GM18868 (cell line): ENCODE results near the gene ARHGAP22.
"Not testable (repeated sequence)": the region's sequence is repeated elsewhere in the genome, so short reads cannot be mapped to it uniquely, and the experiment has no call there.

Experiments used
- ATAC-seq: cut with Tn5 transposase; IDR thresholded peaks from one replicate; pipeline ENCODE4 v1.9.1; 2021; ENCODE audit warnings: mild to moderate bottlenecking, moderate library complexity; ENCODE audit not compliant: unreplicated experiment

Gene ARHGAP22, protein sequence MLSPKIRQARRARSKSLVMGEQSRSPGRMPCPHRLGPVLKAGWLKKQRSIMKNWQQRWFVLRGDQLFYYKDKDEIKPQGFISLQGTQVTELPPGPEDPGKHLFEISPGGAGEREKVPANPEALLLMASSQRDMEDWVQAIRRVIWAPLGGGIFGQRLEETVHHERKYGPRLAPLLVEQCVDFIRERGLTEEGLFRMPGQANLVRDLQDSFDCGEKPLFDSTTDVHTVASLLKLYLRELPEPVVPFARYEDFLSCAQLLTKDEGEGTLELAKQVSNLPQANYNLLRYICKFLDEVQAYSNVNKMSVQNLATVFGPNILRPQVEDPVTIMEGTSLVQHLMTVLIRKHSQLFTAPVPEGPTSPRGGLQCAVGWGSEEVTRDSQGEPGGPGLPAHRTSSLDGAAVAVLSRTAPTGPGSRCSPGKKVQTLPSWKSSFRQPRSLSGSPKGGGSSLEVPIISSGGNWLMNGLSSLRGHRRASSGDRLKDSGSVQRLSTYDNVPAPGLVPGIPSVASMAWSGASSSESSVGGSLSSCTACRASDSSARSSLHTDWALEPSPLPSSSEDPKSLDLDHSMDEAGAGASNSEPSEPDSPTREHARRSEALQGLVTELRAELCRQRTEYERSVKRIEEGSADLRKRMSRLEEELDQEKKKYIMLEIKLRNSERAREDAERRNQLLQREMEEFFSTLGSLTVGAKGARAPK

DNA sequence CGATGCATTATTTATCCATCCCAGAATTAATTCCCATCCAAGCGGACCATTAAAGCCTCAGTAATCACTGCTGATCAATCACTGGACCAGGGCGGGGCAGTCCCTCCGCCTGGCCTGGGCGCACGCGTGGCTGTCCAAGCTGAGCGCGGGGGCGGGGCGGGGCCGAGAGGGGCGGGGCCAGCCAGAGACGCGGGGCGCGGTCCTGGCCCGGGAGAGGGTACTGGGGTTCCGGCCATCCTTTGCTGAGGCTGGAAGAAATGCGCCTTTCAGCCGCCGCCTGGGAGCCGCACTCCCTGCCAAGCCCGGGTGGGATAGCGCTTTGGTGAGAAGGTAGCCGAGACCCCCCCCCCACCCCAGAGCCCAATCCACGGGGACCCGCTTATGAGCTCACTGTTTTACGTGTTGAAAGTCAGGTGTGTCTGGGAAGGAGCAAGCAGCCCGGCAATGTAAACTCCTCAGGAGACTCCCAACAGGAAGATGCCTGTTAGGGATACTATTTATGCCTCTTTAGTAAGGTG, at the start of gene ARHGAP22:
Gene ARHGAP22, minus strand, starts transcription at position 83 of the 518 bp plus-strand sequence. CDS start 277 bp downstream, outside the sequence.
- ATAC-seq, result peak; percentile 59

GRCh38 chr10:48653944-48654698, 49.2 kb upstream of the ARHGAP22 start:
- ATAC-seq, result no peak

GRCh38 chr10:48653347-48653746, 48.5 kb upstream of the ARHGAP22 start:
- ATAC-seq, result no peak

DNA sequence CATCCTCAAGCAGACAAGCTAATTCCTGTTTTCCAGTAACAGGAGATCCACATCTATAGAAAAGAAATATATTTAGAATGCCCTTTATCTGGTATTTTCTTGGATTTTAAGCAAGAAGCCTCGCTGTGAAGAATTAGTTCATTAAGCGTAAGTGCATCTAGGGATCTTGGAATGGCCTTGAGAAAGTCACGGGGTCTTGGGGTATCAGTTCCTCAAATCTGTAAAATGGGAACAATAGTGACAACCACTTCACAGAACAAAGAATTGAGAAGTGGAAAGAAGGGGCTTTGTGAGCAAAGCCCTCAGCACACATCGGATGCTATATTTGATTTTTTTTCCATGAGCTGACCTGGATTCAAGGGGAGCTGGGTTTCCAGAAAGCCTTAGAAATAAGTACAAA, 47.5 kb upstream of the ARHGAP22 start:
- no peak for ATAC-seq

DNA sequence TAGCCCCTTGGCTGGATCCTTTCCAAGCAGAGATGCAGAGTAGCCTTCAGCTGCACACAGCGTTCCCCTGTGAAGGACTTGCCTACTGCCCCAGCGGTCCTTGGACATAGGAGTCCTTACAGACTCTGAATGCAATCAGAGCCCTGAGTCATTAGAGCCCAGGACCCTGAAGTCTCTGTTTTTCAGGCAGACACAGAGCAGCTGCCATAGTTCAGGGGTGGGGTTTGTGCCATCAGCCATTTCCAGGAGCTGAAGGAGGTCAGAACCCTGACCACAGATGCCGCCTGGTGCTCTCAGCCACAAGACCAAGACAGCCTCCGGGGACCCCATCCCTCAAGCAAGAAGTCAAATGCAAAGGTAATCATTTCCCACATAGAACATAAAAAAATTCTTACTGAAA, 47.0 kb upstream of the ARHGAP22 start:
- ATAC-seq, result no peak

GRCh38 chr10:48651293-48651692, 46.4 kb upstream of the ARHGAP22 start:
- no peak for ATAC-seq

GRCh38 chr10:48649349-48649944, 44.6 kb upstream of the ARHGAP22 start:
- ATAC-seq, result no peak

DNA sequence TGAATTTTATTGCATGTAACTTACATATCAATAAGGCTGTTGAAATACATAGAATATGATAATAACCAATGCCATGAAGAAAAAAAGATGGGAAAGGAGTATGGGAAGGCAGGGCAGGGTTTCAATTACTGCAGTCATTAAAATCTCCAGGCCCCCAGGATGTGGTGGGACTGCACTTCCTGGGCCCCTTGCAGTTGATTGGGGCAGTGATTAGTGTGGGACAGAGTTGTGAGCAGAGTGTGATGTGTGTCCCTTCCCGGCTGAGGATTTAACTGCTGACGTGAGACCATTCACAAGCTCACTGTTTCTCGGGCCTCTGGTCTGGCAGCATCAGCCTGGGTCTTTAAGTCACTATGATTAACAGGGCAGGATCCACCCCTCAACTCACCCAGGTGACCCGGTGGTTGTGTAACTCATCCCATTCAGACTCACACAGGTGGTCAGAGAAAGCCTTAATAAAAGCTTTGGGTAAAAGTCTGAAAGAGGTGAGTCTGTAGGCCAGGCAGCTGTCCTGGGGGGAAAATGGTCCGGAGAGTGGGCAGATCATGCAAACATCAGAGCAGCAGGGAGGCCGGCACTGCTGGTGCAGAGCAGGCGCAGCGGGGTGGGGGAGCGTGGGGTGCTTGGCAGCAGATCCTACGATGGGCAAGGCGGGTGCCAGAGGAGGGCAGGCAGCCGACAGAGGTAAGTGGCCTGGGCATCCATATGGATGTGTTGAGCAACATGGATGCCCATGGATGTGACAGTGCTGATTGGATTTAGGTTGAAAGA, 43.5 kb upstream of the ARHGAP22 start:
- no peak for ATAC-seq

- not testable (repeated sequence) for ATAC-seq
Observed at GRCh38 chr10:48647073-48647472, 42.2 kb upstream of the ARHGAP22 start.

DNA sequence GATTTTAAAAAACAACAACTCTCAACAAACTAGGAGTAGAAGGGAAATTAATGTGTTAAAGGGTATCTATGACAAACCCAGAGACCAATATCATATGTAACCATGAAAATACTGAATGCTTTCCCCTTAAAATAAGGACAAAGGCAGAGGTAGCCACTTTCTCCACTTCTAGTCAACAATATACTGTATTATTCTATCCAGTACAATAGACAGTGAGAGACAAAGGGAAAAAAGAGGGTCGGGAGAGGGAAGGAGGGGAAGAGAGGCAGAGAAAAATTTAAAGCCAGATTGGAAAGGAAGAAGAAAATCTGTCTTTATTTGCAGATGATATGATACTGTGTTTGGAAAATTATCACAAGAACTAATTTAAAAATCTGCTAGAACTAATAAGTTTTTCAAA, 40.7 kb upstream of the ARHGAP22 start:
- no peak for ATAC-seq

DNA sequence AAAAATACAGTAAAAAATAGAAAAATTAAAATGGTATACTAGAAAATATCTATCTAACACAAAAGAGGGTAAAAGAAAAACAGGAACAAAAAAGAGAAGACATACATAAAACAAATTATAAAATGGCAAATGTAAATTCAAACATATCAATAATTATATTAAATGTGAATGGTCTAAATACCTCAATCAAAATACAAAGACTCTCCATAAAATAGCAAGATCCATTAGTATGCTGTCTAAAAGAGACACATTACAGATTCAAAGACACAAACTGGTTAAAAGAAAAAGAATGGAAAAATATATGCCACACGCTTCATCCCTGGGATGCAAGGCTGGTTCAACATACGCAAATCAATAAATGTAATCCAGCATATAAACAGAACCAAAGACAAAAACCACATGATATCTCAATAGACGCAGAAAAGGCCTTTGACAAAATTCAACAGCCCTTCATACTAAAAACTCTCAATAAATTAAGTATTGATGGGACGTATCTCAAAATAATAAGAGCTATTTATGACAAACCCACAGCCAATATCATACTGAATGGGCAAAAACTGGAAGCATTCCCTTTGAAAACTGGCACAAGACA, 36.3 kb upstream of the ARHGAP22 start:
- not testable (repeated sequence) for ATAC-seq

DNA sequence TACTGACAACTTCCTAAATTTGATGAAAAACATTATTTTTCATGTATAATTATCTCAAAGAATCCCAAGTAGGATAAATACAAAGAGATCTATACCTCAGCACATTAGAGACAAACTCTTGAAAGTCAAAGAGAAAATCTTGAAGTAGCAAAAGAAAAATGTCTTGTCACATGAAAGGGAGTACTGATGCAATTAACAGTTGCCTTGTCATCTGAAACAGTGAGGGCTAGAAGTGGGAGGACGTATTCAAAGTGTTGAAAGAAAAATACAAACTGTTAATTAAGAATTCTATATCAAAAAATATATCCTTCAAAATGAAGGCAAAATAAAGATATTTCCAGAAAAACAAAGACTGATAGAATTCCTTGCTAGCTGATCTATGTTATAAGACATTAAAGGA, 35.5 kb upstream of the ARHGAP22 start:
- no peak for ATAC-seq

- no peak for ATAC-seq
Observed at GRCh38 chr10:48639632-48640031, 34.8 kb upstream of the ARHGAP22 start.

- no peak for ATAC-seq
Observed at GRCh38 chr10:48638739-48639527, 34.1 kb upstream of the ARHGAP22 start.

DNA sequence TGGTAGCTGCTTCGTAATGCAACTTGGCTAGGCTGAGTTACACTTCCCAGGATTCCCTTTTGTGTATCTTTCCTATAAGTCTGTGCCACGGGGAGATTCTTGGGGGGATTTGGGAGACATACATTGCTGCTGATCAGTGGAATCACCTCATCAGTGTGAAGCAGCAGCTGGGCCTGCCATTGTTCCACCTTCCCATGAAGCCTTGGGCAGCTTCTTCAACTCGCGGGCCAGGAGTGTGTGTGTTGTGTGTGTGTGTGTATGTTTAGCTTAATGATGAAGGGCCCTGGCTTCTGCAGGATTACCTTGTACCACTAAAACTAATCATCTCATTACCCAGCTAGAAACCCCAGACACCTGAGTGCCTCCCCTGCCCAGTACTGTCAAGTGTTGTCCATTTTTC, 33.3 kb upstream of the ARHGAP22 start:
- ATAC-seq, result no peak

- no peak for ATAC-seq
Observed at GRCh38 chr10:48636901-48637300, 32.0 kb upstream of the ARHGAP22 start.

DNA sequence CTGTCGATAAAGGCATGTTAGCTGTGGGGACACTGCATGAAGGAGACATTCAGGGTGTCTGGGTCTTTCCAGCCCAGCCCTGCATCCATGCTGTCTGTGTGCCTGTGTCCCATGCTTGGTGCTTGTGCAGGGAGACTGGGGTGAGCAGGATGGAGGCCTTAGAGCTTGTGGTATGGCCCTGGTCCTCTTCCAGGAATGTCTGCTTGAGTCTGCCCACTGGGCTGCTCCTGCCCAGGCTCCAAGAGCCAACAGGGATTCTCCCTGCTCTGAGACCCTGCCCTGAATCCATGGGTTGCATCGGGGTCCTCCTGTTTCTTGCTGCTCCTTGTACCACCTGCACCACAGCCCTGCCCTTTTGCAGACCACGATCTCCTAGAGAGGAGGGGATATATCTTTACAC, 31.4 kb upstream of the ARHGAP22 start:
- ATAC-seq, result no peak

- no peak for ATAC-seq
Observed at GRCh38 chr10:48634984-48635557, 30.2 kb upstream of the ARHGAP22 start.
